Mesenchymal stem cell (in vitro differentiated cells and primary cell): ENCODE results near the gene GYG2.

ENCODE experiments used
- DNase-seq: peaks from one replicate; pipeline ENCODE4 v3.0.0-alpha.2; 2013
- H2AFZ ChIP-seq: one replicate; pipeline ENCODE4 v1.6.1; 2013; ENCODE audit warnings: low read depth, mild to moderate bottlenecking, control low read depth, inconsistent platforms, low read length, moderate library complexity
- H2AK5ac ChIP-seq: 2 replicates; pipeline ENCODE4 v1.6.1; 2013; ENCODE audit warnings: low read length, moderate library complexity, mild to moderate bottlenecking, inconsistent platforms; ENCODE audit not compliant: severe bottlenecking
- H2BK120ac ChIP-seq: one replicate; pipeline ENCODE4 v1.6.1; 2013; ENCODE audit warnings: low read depth, mild to moderate bottlenecking, inconsistent platforms, low read length, moderate library complexity
- H2BK12ac ChIP-seq, 2 experiments: one replicate each; pipeline ENCODE4 v1.6.1; 2013; ENCODE audit warnings: inconsistent platforms in 2 of 2, low read length in 2 of 2, mild to moderate bottlenecking in 2 of 2, moderate library complexity in 2 of 2, control low read depth in 1 of 2
- H2BK15ac ChIP-seq: one replicate; pipeline ENCODE4 v1.6.1; 2013; ENCODE audit warnings: mild to moderate bottlenecking, low read depth, inconsistent platforms; ENCODE audit not compliant: poor library complexity, severe bottlenecking
- H2BK5ac ChIP-seq: 2 replicates; pipeline ENCODE4 v1.6.1; 2013; ENCODE audit warnings: low read depth, mild to moderate bottlenecking, low read length, control low read depth, inconsistent platforms; ENCODE audit not compliant: poor library complexity, severe bottlenecking
- H3K14ac ChIP-seq, 2 experiments: one replicate each; pipeline ENCODE4 v1.6.1; 2013; ENCODE audit warnings: inconsistent platforms in 2 of 2, low read length in 2 of 2, control low read depth in 1 of 2, mild to moderate bottlenecking in 1 of 2, moderate library complexity in 1 of 2
- H3K18ac ChIP-seq, 2 experiments: one replicate each; pipeline ENCODE4 v1.6.1; 2013; ENCODE audit warnings: inconsistent platforms in 2 of 2, low read length in 2 of 2, control low read depth in 1 of 2, low read depth in 1 of 2, mild to moderate bottlenecking in 1 of 2
- H3K23ac ChIP-seq, 2 experiments: one replicate each; pipeline ENCODE4 v1.6.1; 2013; ENCODE audit warnings: inconsistent platforms in 2 of 2, low read length in 2 of 2, mild to moderate bottlenecking in 2 of 2, moderate library complexity in 2 of 2, control low read depth in 1 of 2
- H3K27ac ChIP-seq: 2 replicates; pipeline ENCODE4 v1.5.1; 2013; ENCODE audit warnings: mild to moderate bottlenecking, moderate library complexity, low read length, control low read depth, inconsistent platforms; ENCODE audit not compliant: poor library complexity, severe bottlenecking
- H3K27me3 ChIP-seq, 2 experiments: 2 replicates each; pipeline versions ENCODE4 v1.6.1 to v1.7.0; 2013; ENCODE audit warnings: low read length in 2 of 2, mild to moderate bottlenecking in 2 of 2, moderate library complexity in 2 of 2, control low read depth in 1 of 2, inconsistent platforms in 1 of 2; ENCODE audit not compliant: control insufficient read depth in 1 of 2, insufficient read depth in 1 of 2
- H3K36me3 ChIP-seq, 2 experiments: 2 replicates each; pipeline versions ENCODE4 v1.6.1 to v1.7.0; 2013; ENCODE audit warnings: low read length in 2 of 2, control low read depth in 1 of 2, inconsistent platforms in 1 of 2, low read depth in 1 of 2, mild to moderate bottlenecking in 1 of 2; ENCODE audit not compliant: insufficient read depth in 2 of 2, control insufficient read depth in 1 of 2
- H3K4ac ChIP-seq, 2 experiments: one replicate each; pipeline ENCODE4 v1.6.1; 2013; ENCODE audit warnings: inconsistent platforms in 2 of 2, low read length in 2 of 2, mild to moderate bottlenecking in 2 of 2, moderate library complexity in 2 of 2, control low read depth in 1 of 2, low read depth in 1 of 2
- H3K4me1 ChIP-seq: 2 replicates; pipeline ENCODE4 v1.6.1; 2013; ENCODE audit warnings: low read depth, low read length, control low read depth; ENCODE audit not compliant: control insufficient read depth, insufficient read depth
- H3K4me2 ChIP-seq: 2 replicates; pipeline ENCODE4 v1.6.1; 2013; ENCODE audit warnings: low read length, mild to moderate bottlenecking, inconsistent platforms; ENCODE audit not compliant: poor library complexity, severe bottlenecking
- H3K4me3 ChIP-seq, 2 experiments: 2 replicates each; pipeline versions ENCODE4 v1.5.1 to v1.7.0; 2013; ENCODE audit warnings: low read length in 2 of 2, mild to moderate bottlenecking in 2 of 2, control low read depth in 1 of 2, low read depth in 1 of 2; ENCODE audit not compliant: insufficient read depth in 1 of 2
- H3K79me1 ChIP-seq: replicated peaks from 2 replicates; pipeline ENCODE4 v1.6.1; 2013; ENCODE audit warnings: mild to moderate bottlenecking, control low read depth, low read length, inconsistent platforms; ENCODE audit not compliant: poor library complexity, severe bottlenecking
- H3K9ac ChIP-seq: 2 replicates; pipeline ENCODE4 v1.7.0; 2013; ENCODE audit warnings: mild to moderate bottlenecking, low read length, moderate library complexity
- H3K9me3 ChIP-seq: 2 replicates; pipeline ENCODE4 v1.7.0; 2013; ENCODE audit warnings: mild to moderate bottlenecking, low read length; ENCODE audit not compliant: control insufficient read depth
- H4K8ac ChIP-seq: one replicate; pipeline ENCODE4 v1.6.1; 2013; ENCODE audit warnings: inconsistent platforms, mild to moderate bottlenecking, low read length, moderate library complexity
- H4K91ac ChIP-seq: one replicate; pipeline ENCODE4 v1.6.1; 2013; ENCODE audit warnings: mild to moderate bottlenecking, low read length, inconsistent platforms
- WGBS: methylation state at CpG from one replicate; pipeline ENCODE4 v1.1.7; 2013; ENCODE audit warnings: mixed read lengths; 5-methylcytosine and 5-hydroxymethylcytosine counted together

The GYG2 gene

DNA sequence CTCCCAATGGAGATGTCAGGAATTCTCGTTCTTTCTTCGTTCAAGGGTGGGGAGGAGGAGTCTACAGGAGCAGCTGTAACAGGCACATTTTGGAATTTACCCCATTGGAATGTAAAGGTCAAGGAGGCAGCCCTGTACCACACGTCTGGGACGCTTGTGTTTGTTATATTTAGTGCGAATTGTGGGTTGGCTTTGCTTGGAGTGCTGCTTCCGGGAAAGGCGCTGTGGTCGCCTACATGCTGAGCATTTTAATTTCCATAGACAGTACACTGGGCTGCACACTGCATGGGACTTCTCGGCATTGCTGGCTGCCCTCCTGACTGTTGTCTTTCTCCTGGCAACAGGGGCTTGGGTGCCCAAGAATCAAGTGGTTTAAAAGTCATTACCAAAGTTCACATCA is 12.8 kb downstream of the GYG2 start:
- no peak overlapping the region for H3K23ac ChIP-seq
- 29% methylated on average over 8 of the region's 9 CpGs for whole genome bisulfite sequencing
- H2BK5ac ChIP-seq: no peak overlapping the region
- no peaks in the 10 kb centered on the region for H3K4me1 ChIP-seq
- H3K18ac ChIP-seq: no peak overlapping the region
- DNase-seq: peak; percentile 33
- H3K36me3 ChIP-seq: no peaks in the 10 kb centered on the region
- no peak overlapping the region for H2BK12ac ChIP-seq
- no peak overlapping the region for H2BK120ac ChIP-seq
- no peaks in the 10 kb centered on the region for H3K79me1 ChIP-seq
- H2BK15ac ChIP-seq: no peak overlapping the region
- H3K14ac ChIP-seq: no peak overlapping the region
- no peaks in the 10 kb centered on the region for H3K27me3 ChIP-seq
- no peak overlapping the region for H2AK5ac ChIP-seq
- no peak overlapping the region for H4K91ac ChIP-seq
- H3K27ac ChIP-seq: peak overlapping the region; percentile 29
- H3K4me3 ChIP-seq: no peak overlapping the region
- H3K4me2 ChIP-seq: no peak overlapping the region
- no peak overlapping the region for H4K8ac ChIP-seq
- H3K9me3 ChIP-seq: peaks cover 6% of the 10 kb centered on the region
- H2AFZ ChIP-seq: no peak overlapping the region
- no peak overlapping the region for H3K4ac ChIP-seq
- no peak overlapping the region for H3K9ac ChIP-seq

DNA sequence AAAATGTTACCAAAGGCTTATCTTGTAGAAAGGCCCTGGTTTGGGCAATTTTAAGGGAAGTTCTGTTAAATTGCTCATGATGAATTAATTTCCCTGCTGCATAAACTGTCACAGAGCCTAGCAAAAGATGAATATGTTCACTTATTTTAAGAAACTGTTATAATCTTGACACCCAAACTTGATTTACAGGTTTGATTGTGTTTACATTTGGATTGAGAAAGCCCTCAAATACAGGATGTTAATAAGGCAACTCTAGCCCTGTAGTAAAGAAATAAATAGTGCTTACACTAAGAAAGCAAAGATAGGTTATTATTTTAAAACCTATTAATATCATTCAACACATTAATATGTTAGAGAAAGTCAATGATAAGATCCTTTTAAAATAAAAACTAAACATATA is 18.3 kb downstream of the GYG2 start:
- H3K4me2 ChIP-seq: no peak overlapping the region
- H2BK5ac ChIP-seq: no peak overlapping the region
- no peaks in the 10 kb centered on the region for H3K9me3 ChIP-seq
- H3K23ac ChIP-seq: no peak overlapping the region
- H3K27ac ChIP-seq: no peak overlapping the region
- no peak overlapping the region for H3K4me3 ChIP-seq
- H3K9ac ChIP-seq: no peak overlapping the region
- H4K91ac ChIP-seq: no peak overlapping the region
- H3K4me1 ChIP-seq: peaks cover 6% of the 10 kb centered on the region
- no peaks in the 10 kb centered on the region for H3K27me3 ChIP-seq
- no peak overlapping the region for H2AFZ ChIP-seq
- H3K4ac ChIP-seq: no peak overlapping the region
- H2BK12ac ChIP-seq: no peak overlapping the region
- no peak for DNase-seq
- H2BK120ac ChIP-seq: no peak overlapping the region
- H3K14ac ChIP-seq: no peak overlapping the region
- no peaks in the 10 kb centered on the region for H3K79me1 ChIP-seq
- no peak overlapping the region for H2BK15ac ChIP-seq
- no peak overlapping the region for H4K8ac ChIP-seq
- H3K18ac ChIP-seq: no peak overlapping the region
- no peaks in the 10 kb centered on the region for H3K36me3 ChIP-seq
- no peak overlapping the region for H2AK5ac ChIP-seq

DNA sequence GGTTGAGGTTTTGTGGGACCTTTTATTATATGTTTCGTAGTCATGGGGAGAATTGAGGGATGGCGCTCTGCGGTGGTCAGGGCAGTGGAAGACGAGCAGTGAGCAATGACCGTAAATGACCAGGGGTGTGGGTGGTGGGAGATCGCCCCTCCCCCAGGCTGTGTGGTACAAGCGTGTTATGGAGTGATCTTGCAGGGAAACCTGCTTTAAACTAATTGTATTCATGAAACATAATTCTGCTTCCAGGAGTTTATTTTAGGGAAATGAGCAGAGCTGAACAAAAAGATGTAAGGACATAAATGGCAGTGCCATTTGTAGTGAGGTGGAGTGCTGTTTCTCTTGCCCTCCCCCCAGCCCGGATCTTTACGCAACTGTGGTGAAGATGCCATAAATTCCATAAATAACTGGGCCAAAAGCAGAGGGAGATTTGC is 20.2 kb downstream of the GYG2 start:
- peak overlapping the region; percentile 52 to 64 for H3K18ac ChIP-seq
- H3K14ac ChIP-seq: no peak overlapping the region
- DNase-seq: peak; percentile 40
- no peaks in the 10 kb centered on the region for H3K9me3 ChIP-seq
- peak overlapping the region; percentile 79 for H2BK5ac ChIP-seq
- H3K23ac ChIP-seq: no peak overlapping the region
- no peak overlapping the region for H3K4ac ChIP-seq
- H3K79me1 ChIP-seq: no peaks in the 10 kb centered on the region
- H3K27me3 ChIP-seq: no peaks in the 10 kb centered on the region
- 44% methylated on average over 6 of the region's 9 CpGs for WGBS
- peak overlapping the region; percentile 64 for H3K9ac ChIP-seq
- H3K4me2 ChIP-seq: peak overlapping the region; percentile 47
- H4K8ac ChIP-seq: no peak overlapping the region
- H2AFZ ChIP-seq: no peak overlapping the region
- H2BK15ac ChIP-seq: no peak overlapping the region
- no peak overlapping the region for H4K91ac ChIP-seq
- H3K4me3 ChIP-seq: peak overlapping the region in 1 of 2 experiments; percentile 15
- H2AK5ac ChIP-seq: no peak overlapping the region
- H2BK120ac ChIP-seq: no peak overlapping the region
- peak overlapping the region in 1 of 2 experiments; percentile 63 for H2BK12ac ChIP-seq
- peak overlapping the region; percentile 93 for H3K27ac ChIP-seq
- H3K36me3 ChIP-seq: no peaks in the 10 kb centered on the region
- peaks cover 6% of the 10 kb centered on the region for H3K4me1 ChIP-seq

DNA sequence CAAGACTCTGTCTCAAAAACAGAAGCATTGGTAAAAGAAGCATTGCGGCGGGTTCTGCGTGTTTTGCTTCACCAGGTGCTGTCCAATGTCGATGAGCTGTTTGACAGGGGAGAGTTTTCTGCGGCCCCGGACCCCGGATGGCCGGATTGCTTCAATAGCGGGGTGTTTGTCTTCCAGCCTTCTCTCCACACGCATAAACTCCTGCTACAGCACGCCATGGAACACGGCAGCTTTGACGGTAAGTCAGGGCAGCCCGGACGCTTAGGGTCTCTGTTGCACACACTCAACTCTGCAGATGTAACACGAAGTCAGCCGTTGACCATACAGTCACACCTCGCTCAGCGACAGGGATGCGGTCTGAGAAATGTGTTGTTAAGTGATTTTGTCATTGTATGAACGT is 26.2 kb downstream of the GYG2 start:
- WGBS: 100% methylated on average over 15 of the region's 21 CpGs
- Histone ChIP-seq H3K9ac (no peak overlapping the region), H2AFZ (no peak overlapping the region), H3K4me1 (no peaks in the 10 kb centered on the region), H3K9me3 (no peaks in the 10 kb centered on the region), H3K4me3 (no peak overlapping the region), H2BK12ac (no peak overlapping the region), H3K27ac (no peak overlapping the region), H3K27me3 (no peaks in the 10 kb centered on the region), H3K23ac (no peak overlapping the region), H2BK120ac (no peak overlapping the region), H3K4ac (no peak overlapping the region), H3K14ac (no peak overlapping the region), H3K36me3 (peaks cover 3 to 10% of the 10 kb centered on the region in 2 experiments), H3K79me1 (no peaks in the 10 kb centered on the region), H2AK5ac (no peak overlapping the region), H2BK5ac (no peak overlapping the region), H4K91ac (no peak overlapping the region), H4K8ac (no peak overlapping the region), H2BK15ac (no peak overlapping the region), H3K18ac (no peak overlapping the region), H3K4me2 (no peak overlapping the region)
- DNase-seq: no peak
